Measurements from ENCODE around the gene CFAP46. TPM values are rescaled to one million over a fixed set of nuclear protein-coding genes. Genes with fewer than 3 reads are reported as not detected.

Gene CFAP46
- total and polyA plus RNA-seq, 2 of the 4 experiments (the other 2 are of a cell fraction), result 1.3 to 1.8 TPM

DNA sequence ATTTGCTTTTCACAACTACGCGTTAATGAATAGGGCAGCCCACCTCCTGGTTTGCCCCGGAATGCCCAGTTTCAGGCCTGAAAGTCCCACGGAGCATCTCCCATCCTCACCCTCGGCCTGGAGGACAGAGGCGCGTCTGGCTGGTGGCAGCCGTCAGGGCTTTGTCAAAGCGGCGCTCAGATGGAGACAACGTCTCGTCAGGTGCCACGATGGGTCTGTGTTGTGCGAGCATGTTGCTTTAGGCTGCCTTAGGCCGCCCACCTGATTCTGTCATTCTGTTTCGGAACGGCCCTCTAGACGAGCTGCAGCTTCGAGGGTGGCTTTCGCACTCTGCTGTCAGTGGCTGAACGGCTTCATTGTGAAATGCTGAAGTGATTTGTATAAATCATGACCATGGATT is 39.4 kb upstream of the CFAP46 start:
- intact Hi-C loops (cut with micrococcal nuclease) (no loop called here), dilution Hi-C loops (cut with HindIII; ENCODE audit: low sequenced_read_pairs, unreplicated experiment) (no loop called here), in situ Hi-C loops (cut with MboI; ENCODE audit: low sequenced_read_pairs) (no loop called here)
- H3K4me3 ChIP-seq (ENCODE audit: insufficient read depth, low read depth, low read length), result no peak overlapping the region
- no peak overlapping the region for H4K5ac ChIP-seq (ENCODE audit: low read depth, low read length)
- no peak overlapping the region for H2BK120ac ChIP-seq (ENCODE audit: low read depth, low read length)
- H3K14ac ChIP-seq (replicated peaks; ENCODE audit: low read depth, low read length), result no peak overlapping the region
- no peak for TF ChIP-seq MAFK (IDR thresholded peaks at IDR 0.05; ENCODE audit: low read depth, low read length)
- no peak for TF ChIP-seq CEBPB (IDR thresholded peaks at IDR 0.05; ENCODE audit: low read depth, low read length)
- no peak for TF ChIP-seq MXI1 (IDR thresholded peaks at IDR 0.05; ENCODE audit: borderline replicate concordance, low read depth, low read length)
- no peak for TF ChIP-seq MAZ (IDR thresholded peaks at IDR 0.05; ENCODE audit: borderline replicate concordance, low read depth, low read length)
- TF ChIP-seq, protein P1, sequence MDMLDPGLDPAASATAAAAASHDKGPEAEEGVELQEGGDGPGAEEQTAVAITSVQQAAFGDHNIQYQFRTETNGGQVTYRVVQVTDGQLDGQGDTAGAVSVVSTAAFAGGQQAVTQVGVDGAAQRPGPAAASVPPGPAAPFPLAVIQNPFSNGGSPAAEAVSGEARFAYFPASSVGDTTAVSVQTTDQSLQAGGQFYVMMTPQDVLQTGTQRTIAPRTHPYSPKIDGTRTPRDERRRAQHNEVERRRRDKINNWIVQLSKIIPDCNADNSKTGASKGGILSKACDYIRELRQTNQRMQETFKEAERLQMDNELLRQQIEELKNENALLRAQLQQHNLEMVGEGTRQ (IDR thresholded peaks at IDR 0.05; ENCODE audit: low read depth, low read length), result no peak
- no peak for TF ChIP-seq RCOR1 (IDR thresholded peaks at IDR 0.05; ENCODE audit: insufficient replicate concordance, low read length)
- no peak for TF ChIP-seq RAD21 (IDR thresholded peaks at IDR 0.05; ENCODE audit: low read length)
- TF ChIP-seq FOS (IDR thresholded peaks at IDR 0.05; ENCODE audit: low read depth, low read length), result no peak
- TF ChIP-seq, protein P2, sequence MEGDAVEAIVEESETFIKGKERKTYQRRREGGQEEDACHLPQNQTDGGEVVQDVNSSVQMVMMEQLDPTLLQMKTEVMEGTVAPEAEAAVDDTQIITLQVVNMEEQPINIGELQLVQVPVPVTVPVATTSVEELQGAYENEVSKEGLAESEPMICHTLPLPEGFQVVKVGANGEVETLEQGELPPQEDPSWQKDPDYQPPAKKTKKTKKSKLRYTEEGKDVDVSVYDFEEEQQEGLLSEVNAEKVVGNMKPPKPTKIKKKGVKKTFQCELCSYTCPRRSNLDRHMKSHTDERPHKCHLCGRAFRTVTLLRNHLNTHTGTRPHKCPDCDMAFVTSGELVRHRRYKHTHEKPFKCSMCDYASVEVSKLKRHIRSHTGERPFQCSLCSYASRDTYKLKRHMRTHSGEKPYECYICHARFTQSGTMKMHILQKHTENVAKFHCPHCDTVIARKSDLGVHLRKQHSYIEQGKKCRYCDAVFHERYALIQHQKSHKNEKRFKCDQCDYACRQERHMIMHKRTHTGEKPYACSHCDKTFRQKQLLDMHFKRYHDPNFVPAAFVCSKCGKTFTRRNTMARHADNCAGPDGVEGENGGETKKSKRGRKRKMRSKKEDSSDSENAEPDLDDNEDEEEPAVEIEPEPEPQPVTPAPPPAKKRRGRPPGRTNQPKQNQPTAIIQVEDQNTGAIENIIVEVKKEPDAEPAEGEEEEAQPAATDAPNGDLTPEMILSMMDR (conservative IDR thresholded peaks at IDR 0.05; ENCODE audit: low read depth, low read length), result no peak
- TF ChIP-seq CHD1 (IDR thresholded peaks at IDR 0.05; ENCODE audit: low read depth, low read length), result no peak
- TF ChIP-seq, protein P3, sequence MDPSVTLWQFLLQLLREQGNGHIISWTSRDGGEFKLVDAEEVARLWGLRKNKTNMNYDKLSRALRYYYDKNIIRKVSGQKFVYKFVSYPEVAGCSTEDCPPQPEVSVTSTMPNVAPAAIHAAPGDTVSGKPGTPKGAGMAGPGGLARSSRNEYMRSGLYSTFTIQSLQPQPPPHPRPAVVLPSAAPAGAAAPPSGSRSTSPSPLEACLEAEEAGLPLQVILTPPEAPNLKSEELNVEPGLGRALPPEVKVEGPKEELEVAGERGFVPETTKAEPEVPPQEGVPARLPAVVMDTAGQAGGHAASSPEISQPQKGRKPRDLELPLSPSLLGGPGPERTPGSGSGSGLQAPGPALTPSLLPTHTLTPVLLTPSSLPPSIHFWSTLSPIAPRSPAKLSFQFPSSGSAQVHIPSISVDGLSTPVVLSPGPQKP (IDR thresholded peaks at IDR 0.05; ENCODE audit: borderline replicate concordance, low read depth, low read length), result no peak
- no peak for TF ChIP-seq BHLHE40 (IDR thresholded peaks at IDR 0.05; ENCODE audit: low read depth, low read length)
- no peak for TF ChIP-seq POLR2A (IDR thresholded peaks at IDR 0.05; ENCODE audit: low read depth, low read length)
- no peak for TF ChIP-seq NFE2L2 (IDR thresholded peaks at IDR 0.05; ENCODE audit: low read depth, low read length)
- no peak for TF ChIP-seq RFX5 (IDR thresholded peaks at IDR 0.05; ENCODE audit: low read depth, low read length)
- no peak for TF ChIP-seq SMC3 (IDR thresholded peaks at IDR 0.05; ENCODE audit: low read depth, low read length)
- no TSS peak for BruUV-seq (replicated peaks)
- ATAC-seq (ENCODE audit: low read depth) (no peak), DNase-seq (no peak)
- no peak overlapping the region for H2AK5ac ChIP-seq (ENCODE audit: low read depth, low read length)
- no peaks in the 10 kb centered on the region for H3K9me3 ChIP-seq (ENCODE audit: control insufficient read depth, insufficient read depth, low read length)
- H4K8ac ChIP-seq (ENCODE audit: low read depth in 2 of 2, low read length in 2 of 2), result no peak overlapping the region
- H2BK20ac ChIP-seq (ENCODE audit: low read depth, low read length), result no peak overlapping the region
- H2BK5ac ChIP-seq (ENCODE audit: low read depth, low read length, poor library complexity, severe bottlenecking), result no peak overlapping the region
- H3K27ac ChIP-seq (ENCODE audit: insufficient read depth, low read length), result no peak overlapping the region
- CTCF ChIA-PET, result no interaction called here
- no peak overlapping the region for H3K4me2 ChIP-seq (ENCODE audit: low read depth, low read length)
- WGBS, 2 experiments (ENCODE audit: extremely low coverage in 2 of 2, insufficient read length in 1 of 2), result 83% methylated on average over 11 of the region's 21 CpGs; no CpG with 5 or more reads in 1 of the 2 experiments
- no peaks in the 10 kb centered on the region for H3K4me1 ChIP-seq (ENCODE audit: control insufficient read depth, insufficient read depth, low read length)
- H3K36me3 ChIP-seq (ENCODE audit: control insufficient read depth, insufficient read depth, low read length), result no peaks in the 10 kb centered on the region
- no peaks in the 10 kb centered on the region for H4K20me1 ChIP-seq (ENCODE audit: insufficient read depth, low read length)
- POLR2A ChIA-PET (ENCODE audit: unreplicated experiment), result no interaction called here
- H2BK15ac ChIP-seq (ENCODE audit: low read depth, low read length), result no peak overlapping the region
- H3K9ac ChIP-seq (ENCODE audit: low read depth, low read length), result no peak overlapping the region
- no peak overlapping the region for H3K23ac ChIP-seq (ENCODE audit: low read depth, low read length)
- H3K9me1 ChIP-seq (ENCODE audit: insufficient read depth, low read length), result no peaks in the 10 kb centered on the region
- H2AK9ac ChIP-seq (replicated peaks; ENCODE audit: low read depth, low read length, poor library complexity), result no peak overlapping the region
- no peak overlapping the region for H4K91ac ChIP-seq (ENCODE audit: insufficient read depth, low read depth, low read length)
- H3K79me1 ChIP-seq (ENCODE audit: low read depth in 1 of 2, low read length in 2 of 2), result no peaks in the 10 kb centered on the region
- no peak overlapping the region for H3K56ac ChIP-seq (ENCODE audit: extremely low read depth, insufficient read depth, low read length)
- H2AFZ ChIP-seq (replicated peaks; ENCODE audit: low read length, poor library complexity), result no peak overlapping the region
- no peak overlapping the region for H3K18ac ChIP-seq (ENCODE audit: low read depth, low read length)
- H3K4ac ChIP-seq (ENCODE audit: low read depth, low read length), result no peak overlapping the region
- peaks cover 10% of the 10 kb centered on the region; the same call in 1 of the 2 replicates for H3K27me3 ChIP-seq (ENCODE audit: control insufficient read depth, insufficient read depth, low read length)
